ENCODE results near the gene ANKRD13A. TPM values are rescaled to one million over a fixed set of nuclear protein-coding genes. Genes with fewer than 3 reads are reported as not detected.
"Not testable (repeated sequence)": the region's sequence is repeated elsewhere in the genome, so short reads cannot be mapped to it uniquely, and the experiment has no call there.

ANKRD13A gene
- total and polyA plus RNA-seq, 9 donors: 34.5 to 56.2 (median 40.1) TPM

DNA sequence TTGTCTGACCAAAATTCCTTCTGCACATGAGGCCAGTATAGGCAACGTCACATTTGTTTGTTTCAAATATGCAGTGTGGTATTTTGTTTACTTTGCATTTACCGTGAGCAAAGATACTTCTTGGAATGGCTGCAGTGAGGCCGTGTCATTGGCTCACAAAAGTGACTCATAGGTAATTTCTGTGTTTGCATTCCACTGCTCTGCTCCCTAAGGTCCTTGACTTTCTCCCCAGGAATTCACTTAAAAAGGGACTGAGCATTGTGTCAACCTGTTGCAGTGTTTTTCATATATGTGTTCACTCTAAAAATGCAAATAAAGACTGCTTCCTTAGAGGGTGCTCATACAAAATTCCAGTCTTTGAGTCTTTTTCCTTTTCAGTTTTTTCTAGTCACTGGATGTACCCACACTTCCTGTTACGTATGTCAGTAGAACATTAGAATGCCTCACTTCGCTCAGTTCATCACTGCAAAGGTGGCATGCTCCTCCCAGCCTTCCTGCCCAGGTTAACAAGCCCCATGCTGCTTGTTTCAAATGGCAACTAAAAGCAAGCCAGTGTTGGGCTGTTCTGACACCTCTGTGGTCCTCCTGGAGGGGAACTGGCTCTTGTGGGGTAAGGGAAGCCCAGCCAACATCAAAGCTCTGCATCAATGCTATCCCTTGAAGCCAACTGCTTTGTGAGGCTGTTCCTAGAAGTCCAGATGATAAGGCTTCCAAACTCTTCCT lies 40.0 kb downstream of the ANKRD13A start:
- no peak overlapping the region for H3K27ac ChIP-seq (ENCODE audit: low read length)
- H3K27me3 ChIP-seq (ENCODE audit: control insufficient read depth, insufficient read depth, low read length): no peaks in the 10 kb centered on the region
- no peak overlapping the region for H3K4me3 ChIP-seq (ENCODE audit: low read length)
- no peak for DNase-seq
- no peaks in the 10 kb centered on the region for H3K9me3 ChIP-seq (replicated peaks; ENCODE audit: control insufficient read depth, low read depth, low read length)
- peaks cover 21% of the 10 kb centered on the region for H3K4me1 ChIP-seq (ENCODE audit: control insufficient read depth, insufficient read depth, low read length)
- WGBS (ENCODE audit: insufficient coverage): 59% methylated on average over 2 of the region's 5 CpGs
- H3K36me3 ChIP-seq (ENCODE audit: control insufficient read depth, insufficient read depth, low read length): peaks cover 55% of the 10 kb centered on the region

DNA sequence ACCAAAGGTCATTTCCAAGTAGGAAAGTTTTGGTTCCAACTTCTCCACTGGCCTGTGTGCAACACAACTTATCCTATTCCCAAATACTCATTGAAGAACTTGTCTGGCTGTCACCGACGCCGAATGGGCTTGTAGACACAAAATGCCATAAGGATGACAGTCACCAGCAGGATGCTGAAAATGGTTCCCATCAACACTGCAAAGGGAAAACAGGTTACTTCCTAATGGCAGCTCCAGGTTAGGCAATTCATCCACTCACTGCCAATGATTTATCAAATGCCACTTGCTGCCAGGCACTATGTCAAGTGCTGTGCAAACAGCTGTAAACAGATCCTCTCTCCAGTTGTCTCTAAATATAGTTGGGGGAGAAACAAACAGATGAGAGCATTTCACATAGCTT lies 43.0 kb downstream of the ANKRD13A start:
- Histone ChIP-seq H3K4me3 (ENCODE audit: low read length) (no peak overlapping the region), H3K9me3 (replicated peaks; ENCODE audit: control insufficient read depth, low read depth, low read length) (no peaks in the 10 kb centered on the region), H3K27ac (ENCODE audit: low read length) (peak overlapping the region; percentile 90), H3K27me3 (ENCODE audit: control insufficient read depth, insufficient read depth, low read length) (no peaks in the 10 kb centered on the region), H3K36me3 (ENCODE audit: control insufficient read depth, insufficient read depth, low read length) (peaks cover 28% of the 10 kb centered on the region), H3K4me1 (ENCODE audit: control insufficient read depth, insufficient read depth, low read length) (peaks cover 24% of the 10 kb centered on the region)
- 86% methylated on average over 3 of the region's 3 CpGs for WGBS (ENCODE audit: insufficient coverage)
- DNase-seq: peak; percentile 69

DNA sequence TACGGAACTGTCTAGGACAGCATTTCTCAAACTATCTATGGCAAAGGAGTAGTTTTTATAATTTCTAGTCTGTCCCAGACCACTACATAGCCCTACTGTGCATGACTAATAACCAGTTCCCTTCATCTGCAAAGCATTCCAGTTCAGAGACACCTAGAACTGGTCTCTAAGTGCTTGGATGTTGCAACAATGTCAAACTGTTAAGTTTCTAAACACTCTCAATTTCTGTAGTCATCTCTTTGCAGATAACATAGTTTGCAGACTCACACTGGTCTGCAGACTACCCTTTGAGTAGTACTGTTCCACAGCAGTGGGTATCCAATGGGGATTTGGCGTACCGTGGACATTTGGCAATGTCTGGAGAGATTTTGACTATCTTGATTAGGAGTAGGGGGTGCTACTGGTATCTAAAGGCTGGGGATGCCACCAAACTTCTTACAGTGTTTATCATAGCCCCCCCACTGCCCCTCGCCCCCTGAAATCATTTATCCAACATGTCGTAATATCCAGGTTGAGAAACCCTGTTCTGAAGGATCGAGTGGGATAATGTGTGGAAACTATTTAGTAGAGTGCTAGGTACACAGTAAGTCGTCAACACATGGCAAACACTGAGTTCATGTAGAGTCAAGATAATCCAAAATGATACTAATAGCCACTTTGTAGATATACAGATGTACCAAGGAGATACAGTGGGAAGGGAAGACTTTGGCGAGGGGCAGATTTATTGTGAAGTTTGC lies 47.4 kb downstream of the ANKRD13A start:
- peaks cover 9% of the 10 kb centered on the region for H3K36me3 ChIP-seq (ENCODE audit: control insufficient read depth, insufficient read depth, low read length)
- no peaks in the 10 kb centered on the region for H3K9me3 ChIP-seq (replicated peaks; ENCODE audit: control insufficient read depth, low read depth, low read length)
- no peak overlapping the region for H3K27ac ChIP-seq (ENCODE audit: low read length)
- WGBS (ENCODE audit: insufficient coverage): no CpG with 5 or more reads among the region's 8 CpGs
- no peak overlapping the region for H3K4me3 ChIP-seq (ENCODE audit: low read length)
- no peaks in the 10 kb centered on the region for H3K27me3 ChIP-seq (ENCODE audit: control insufficient read depth, insufficient read depth, low read length)
- H3K4me1 ChIP-seq (ENCODE audit: control insufficient read depth, insufficient read depth, low read length): peaks cover 30% of the 10 kb centered on the region
- DNase-seq: no peak

DNA sequence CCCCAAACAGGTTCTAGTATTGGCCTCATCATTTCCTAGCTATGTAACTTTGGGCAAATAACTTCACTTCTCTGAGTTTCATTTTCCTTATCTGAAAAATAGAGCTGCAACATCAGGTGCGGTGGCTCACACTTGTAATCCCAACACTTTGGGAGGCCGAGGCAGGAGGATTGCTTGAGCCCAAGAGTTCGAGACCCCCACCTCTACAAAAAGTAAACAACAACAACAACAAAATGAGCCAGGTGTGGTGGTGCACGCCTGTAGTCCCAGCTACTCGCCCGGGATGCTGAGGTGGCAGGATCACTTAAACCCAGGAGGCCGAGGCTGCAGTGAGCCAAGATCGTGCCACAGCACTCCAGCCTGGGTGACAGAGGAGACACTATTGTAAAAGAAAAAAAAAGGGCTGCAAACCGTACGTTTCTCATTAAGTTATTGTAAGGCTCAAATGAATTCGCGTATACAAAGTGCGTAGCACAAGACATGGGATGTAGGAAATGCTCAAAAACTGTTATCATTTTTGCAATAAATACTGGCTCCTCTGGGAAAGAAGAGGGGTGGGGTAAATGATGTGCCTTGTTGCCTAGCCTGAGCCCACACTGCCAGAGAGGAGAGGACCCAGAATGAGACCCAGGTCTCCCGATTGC lies 48.2 kb downstream of the ANKRD13A start:
- Histone ChIP-seq H3K4me1 (ENCODE audit: control insufficient read depth, insufficient read depth, low read length) (peaks cover 23% of the 10 kb centered on the region), H3K4me3 (ENCODE audit: low read length) (peak overlapping the region; percentile 95), H3K27ac (ENCODE audit: low read length) (no peak overlapping the region), H3K9me3 (replicated peaks; ENCODE audit: control insufficient read depth, low read depth, low read length) (no peaks in the 10 kb centered on the region), H3K27me3 (ENCODE audit: control insufficient read depth, insufficient read depth, low read length) (no peaks in the 10 kb centered on the region), H3K36me3 (ENCODE audit: control insufficient read depth, insufficient read depth, low read length) (peaks cover 2% of the 10 kb centered on the region)
- DNase-seq: no peak
- WGBS (ENCODE audit: insufficient coverage): 83% methylated on average over 12 of the region's 14 CpGs

DNA sequence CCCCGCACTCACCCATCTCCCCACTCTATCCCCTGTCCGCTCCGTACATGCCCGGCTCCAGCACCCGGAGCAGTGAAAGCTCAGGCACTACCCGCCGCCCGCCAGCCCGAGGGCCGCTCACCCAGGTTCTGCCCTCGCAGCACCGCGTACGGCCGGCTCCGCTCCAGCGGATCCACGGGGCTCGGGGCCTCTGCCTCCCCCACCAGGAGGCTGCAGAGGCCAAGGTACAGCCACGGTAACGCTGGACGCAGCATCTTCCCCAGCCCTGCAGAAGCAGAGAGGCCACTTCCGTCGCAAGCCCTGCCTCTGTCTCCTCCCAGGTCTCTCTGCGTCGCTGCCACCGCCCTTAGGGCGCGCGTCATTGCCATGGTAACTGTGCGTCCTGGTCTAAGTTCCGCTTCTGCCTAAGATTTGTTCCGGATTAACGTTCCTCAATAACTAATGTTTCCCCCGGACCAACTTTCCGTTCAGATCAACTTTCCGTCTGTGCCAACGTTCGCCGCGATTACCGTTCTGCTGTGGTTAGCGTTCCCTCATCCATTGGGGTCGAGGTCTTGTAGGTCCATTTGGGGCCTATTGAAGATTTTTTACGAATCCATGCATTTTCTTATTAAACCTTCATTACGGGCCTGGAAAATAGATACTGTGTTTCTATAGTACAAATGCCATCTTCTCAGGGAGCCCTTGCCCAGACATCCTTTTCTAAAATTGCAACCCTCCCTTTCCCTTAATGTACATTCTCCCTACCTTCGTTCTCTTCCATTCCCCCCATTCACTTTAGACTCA lies 49.2 kb downstream of the ANKRD13A start, which contains the start of gene C12orf76:
Gene C12orf76, minus strand, starts transcription at position 281 of the 786 bp plus-strand sequence. Its CDS starts 27 bp downstream, at position 254.
- H3K4me1 ChIP-seq (ENCODE audit: control insufficient read depth, insufficient read depth, low read length): peaks cover 13% of the 10 kb centered on the region
- 0% methylated on average over 35 of the region's 47 CpGs for WGBS (ENCODE audit: insufficient coverage)
- no peaks in the 10 kb centered on the region for H3K27me3 ChIP-seq (ENCODE audit: control insufficient read depth, insufficient read depth, low read length)
- peak; percentile 99 for DNase-seq
- H3K36me3 ChIP-seq (ENCODE audit: control insufficient read depth, insufficient read depth, low read length): peaks cover 2% of the 10 kb centered on the region
- H3K4me3 ChIP-seq (ENCODE audit: low read length): peak within 1 kb of the TSS; percentile 95
- H3K9me3 ChIP-seq (replicated peaks; ENCODE audit: control insufficient read depth, low read depth, low read length): no peaks in the 10 kb centered on the region
- H3K27ac ChIP-seq (ENCODE audit: low read length): peak within 1 kb of the TSS; percentile 92

DNA sequence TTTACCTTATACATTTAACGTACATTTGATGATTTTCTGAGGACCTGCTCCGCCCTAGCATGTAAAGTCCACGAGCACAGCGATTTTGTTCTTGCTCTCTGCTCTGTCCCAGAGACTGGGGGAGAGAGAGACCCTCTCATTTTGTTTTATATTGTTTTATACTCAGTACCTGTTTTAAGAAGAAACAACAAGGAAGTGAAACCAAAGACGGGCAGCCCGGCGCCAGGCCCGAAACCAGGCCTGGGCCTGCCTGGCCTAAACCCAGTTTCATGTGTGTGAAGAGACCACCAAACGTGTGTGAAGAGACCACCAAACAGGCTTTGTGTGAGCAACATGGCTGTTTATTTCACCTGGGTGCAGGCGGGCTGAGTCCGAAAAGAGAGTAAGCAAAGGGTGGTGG lies 49.8 kb downstream of the ANKRD13A start:
- WGBS (ENCODE audit: insufficient coverage): 93% methylated on average over 6 of the region's 11 CpGs
- H3K9me3 ChIP-seq (replicated peaks; ENCODE audit: control insufficient read depth, low read depth, low read length); H3K27me3 ChIP-seq (ENCODE audit: control insufficient read depth, insufficient read depth, low read length); H3K36me3 ChIP-seq (ENCODE audit: control insufficient read depth, insufficient read depth, low read length): not testable (repeated sequence)
- peak; percentile 13 for DNase-seq
- Histone ChIP-seq H3K4me1 (ENCODE audit: control insufficient read depth, insufficient read depth, low read length) (peaks cover 12% of the 10 kb centered on the region), H3K4me3 (ENCODE audit: low read length) (peak overlapping the region; percentile 95), H3K27ac (ENCODE audit: low read length) (peak overlapping the region; percentile 92)

DNA sequence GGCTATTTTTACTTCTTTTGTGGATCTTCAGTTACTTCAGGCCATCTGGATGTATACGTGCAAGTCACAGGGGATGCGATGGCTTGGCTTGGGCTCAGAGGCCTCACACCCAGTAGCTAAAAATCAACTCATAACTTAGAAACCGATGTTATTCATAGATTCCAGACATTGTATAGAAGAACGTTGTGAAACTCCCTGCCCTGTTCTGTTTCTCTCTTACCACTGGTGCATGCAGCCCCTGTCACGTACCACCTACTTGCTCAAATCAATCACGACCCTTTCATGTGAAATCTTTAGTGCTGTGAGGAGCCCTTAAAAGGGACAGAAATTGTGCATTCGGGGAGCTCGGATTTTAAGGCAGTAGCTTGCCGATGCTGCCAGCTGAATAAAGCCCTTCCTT lies 50.4 kb downstream of the ANKRD13A start:
- peaks cover 12% of the 10 kb centered on the region for H3K4me1 ChIP-seq (ENCODE audit: control insufficient read depth, insufficient read depth, low read length)
- not testable (repeated sequence) for DNase-seq; H3K27me3 ChIP-seq (ENCODE audit: control insufficient read depth, insufficient read depth, low read length); H3K36me3 ChIP-seq (ENCODE audit: control insufficient read depth, insufficient read depth, low read length); H3K4me3 ChIP-seq (ENCODE audit: low read length); H3K27ac ChIP-seq (ENCODE audit: low read length); H3K9me3 ChIP-seq (replicated peaks; ENCODE audit: control insufficient read depth, low read depth, low read length)
- 59% methylated on average over 4 of the region's 9 CpGs for WGBS (ENCODE audit: insufficient coverage)

DNA sequence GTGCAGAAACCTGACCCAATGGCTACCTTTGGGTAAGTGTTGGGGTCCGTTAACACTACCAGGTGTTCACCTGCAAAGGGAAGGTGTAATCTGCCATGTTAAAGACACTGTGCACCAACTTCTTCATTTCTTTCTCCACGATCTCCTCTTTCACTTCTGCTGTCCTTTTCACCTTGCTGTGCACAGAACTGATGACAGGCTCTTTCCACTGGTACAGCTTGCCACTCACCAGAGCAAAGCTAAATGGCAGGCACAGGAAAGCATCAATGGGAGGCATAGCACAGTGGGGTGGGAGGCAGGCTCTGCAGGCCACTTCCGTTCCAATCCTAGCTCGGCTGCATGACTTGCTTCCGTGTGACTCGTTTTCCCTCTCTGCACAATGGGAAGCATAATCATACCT lies 51.7 kb downstream of the ANKRD13A start:
- no peak overlapping the region for H3K27ac ChIP-seq (ENCODE audit: low read length)
- H3K27me3 ChIP-seq (ENCODE audit: control insufficient read depth, insufficient read depth, low read length): no peaks in the 10 kb centered on the region
- H3K9me3 ChIP-seq (replicated peaks; ENCODE audit: control insufficient read depth, low read depth, low read length): no peaks in the 10 kb centered on the region
- WGBS (ENCODE audit: insufficient coverage): 68% methylated on average over 3 of the region's 6 CpGs
- no peak for DNase-seq
- no peaks in the 10 kb centered on the region for H3K36me3 ChIP-seq (ENCODE audit: control insufficient read depth, insufficient read depth, low read length)
- peaks cover 12% of the 10 kb centered on the region for H3K4me1 ChIP-seq (ENCODE audit: control insufficient read depth, insufficient read depth, low read length)
- H3K4me3 ChIP-seq (ENCODE audit: low read length): no peak overlapping the region

DNA sequence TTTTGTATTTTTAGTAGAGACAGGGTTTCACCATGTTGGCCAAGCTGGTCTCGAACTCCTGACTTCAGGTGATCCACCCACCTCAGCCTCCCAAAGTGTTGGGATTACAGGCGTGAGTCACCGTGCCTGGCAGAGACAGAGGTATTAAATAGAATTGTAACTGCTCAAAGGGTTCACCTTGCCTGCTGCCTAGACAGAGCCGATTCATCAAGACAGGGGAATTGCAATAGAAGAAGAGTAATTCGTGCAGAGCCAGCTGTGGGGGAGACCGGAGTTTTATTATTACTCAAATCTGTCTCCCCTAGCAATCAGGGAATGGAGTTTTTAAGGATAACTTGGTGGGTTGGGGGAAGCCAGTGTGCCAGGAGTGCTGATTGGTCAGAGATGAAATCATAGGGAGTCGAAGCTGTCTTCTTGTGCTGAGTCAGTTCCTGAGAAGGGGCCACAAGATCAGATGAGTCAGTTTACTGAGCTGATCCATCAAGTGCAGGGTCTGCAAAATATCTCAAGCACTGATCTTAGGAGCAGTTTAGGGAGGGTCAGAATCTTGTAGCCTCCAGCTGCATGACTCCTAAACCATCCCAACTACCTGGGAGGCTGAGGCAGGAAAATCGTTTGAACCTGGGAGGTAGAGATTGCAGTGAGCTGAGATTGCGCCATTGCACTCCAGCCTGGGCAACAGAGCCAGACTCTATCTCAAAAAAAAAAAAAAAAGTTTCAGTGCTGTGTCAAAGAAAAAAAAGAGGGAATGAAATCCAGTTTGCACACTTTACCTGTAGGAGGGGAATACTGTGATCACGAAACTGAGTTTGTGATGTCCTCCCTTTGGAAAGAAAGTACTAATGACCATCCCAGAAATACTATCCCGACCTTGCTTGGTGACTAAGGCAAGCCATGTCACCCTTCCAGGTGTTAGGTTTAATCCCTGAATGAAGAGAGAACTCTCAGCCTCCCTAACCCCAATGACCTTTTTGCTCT lies 56.4 kb downstream of the ANKRD13A start:
- not testable (repeated sequence) for H3K4me3 ChIP-seq (ENCODE audit: low read length); DNase-seq; H3K27ac ChIP-seq (ENCODE audit: low read length); H3K9me3 ChIP-seq (replicated peaks; ENCODE audit: control insufficient read depth, low read depth, low read length); H3K36me3 ChIP-seq (ENCODE audit: control insufficient read depth, insufficient read depth, low read length); H3K4me1 ChIP-seq (ENCODE audit: control insufficient read depth, insufficient read depth, low read length); H3K27me3 ChIP-seq (ENCODE audit: control insufficient read depth, insufficient read depth, low read length)
- WGBS (ENCODE audit: insufficient coverage): 28% methylated on average over 3 of the region's 11 CpGs
